Measurements from ENCODE around the gene RBM33. TPM values are rescaled to one million over a fixed set of nuclear protein-coding genes. Genes with fewer than 3 reads are reported as not detected.

RBM33 gene
- total and polyA plus RNA-seq, 2 of the 13 experiments (the other 11 are each of a cell fraction or from before 2014, with no cell fraction given), result 12.4 to 28.9 TPM

- TF ChIP-seq DMTF1 (CRISPR knock-in tag; IDR thresholded peaks at IDR 0.05), result no peak
- TF ChIP-seq HOXD1 (CRISPR knock-in tag; IDR thresholded peaks at IDR 0.05), result no peak
- TF ChIP-seq HNRNPK (IDR thresholded peaks at IDR 0.05; ENCODE audit: low read depth, low read length, poor library complexity, severe bottlenecking), result no peak
- TF ChIP-seq SRF (IDR thresholded peaks at IDR 0.05; ENCODE audit: low read depth, low read length), result no peak
Observed at GRCh38 chr7:155680124-155680523, 35.7 kb downstream of the RBM33 start (continued).

- H3K27me3 ChIP-seq (ENCODE audit: control insufficient read depth in 1 of 2, insufficient read depth in 2 of 2, low read length in 2 of 2), result no peaks in the 10 kb centered on the region
- intact Hi-C loops (cut with micrococcal nuclease; ENCODE audit: unreplicated experiment), result loop anchor here (5.0 kb wide), 1 partner anchor 84 kb away; no protein-coding TSS in a partner anchor
- DNase-seq (ENCODE audit: low spot score) (no peak), ATAC-seq (no peak), FAIRE-seq (no peak)
- H3K4me1 ChIP-seq (ENCODE audit: insufficient read depth, low read length), result peaks cover 70% of the 10 kb centered on the region
- H3K9me3 ChIP-seq (ENCODE audit: low read length), result no peaks in the 10 kb centered on the region
- in situ Hi-C loops (cut with HindIII; ENCODE audit: extremely low pct_ligation_motif_present, low pct_unique_long_range_greater_than_20kb), result no loop called here
- peaks cover 66% of the 10 kb centered on the region for H3K79me2 ChIP-seq (ENCODE audit: insufficient read depth, low read length)
- H3K27ac ChIP-seq (ENCODE audit: extremely low read length, insufficient read depth, low read length), result peak overlapping the region; percentile 64
- no peak overlapping the region for H3K4me3 ChIP-seq (replicated peaks in 1 of 3; ENCODE audit: insufficient read depth in 1 of 3, low read depth in 2 of 3, low read length in 3 of 3)
- no TSS peak for BruUV-seq (replicated peaks)
- no peak overlapping the region for H2AFZ ChIP-seq (ENCODE audit: low read length)
- CTCF ChIA-PET (ENCODE audit: low intra/inter-chr PET ratio, low total read pairs), result no interaction called here
- peaks cover 9 to 40% of the 10 kb centered on the region in 2 experiments for H3K36me3 ChIP-seq (replicated peaks in 1 of 2; ENCODE audit: control insufficient read depth in 1 of 2, insufficient read depth in 2 of 2, low read length in 2 of 2)
- no peak overlapping the region for H3K4me2 ChIP-seq (ENCODE audit: low read depth, low read length)
- H4K20me1 ChIP-seq (ENCODE audit: insufficient read depth, low read length), result peaks cover 11% of the 10 kb centered on the region
- H3K9ac ChIP-seq (ENCODE audit: insufficient read depth, low read depth, low read length), result no peak overlapping the region
- POLR2A ChIA-PET, result interaction anchor here (1.5 to 1.7 kb wide), 2 partner anchors 37 to 62 kb away, joined by 4 to 6 read pairs; partner anchors contain the start of gene RBM33
- 78% methylated on average over 2 of the region's 2 CpGs for WGBS (ENCODE audit: low lambda C conversion rate)
- TF ChIP-seq SOX13 (IDR thresholded peaks at IDR 0.05) (no peak), SOX13 (CRISPR knock-in tag; conservative IDR thresholded peaks at IDR 0.05 in 1 of 2, IDR thresholded peaks at IDR 0.05 in 1 of 2) (peak in 1 of 2 experiments; percentile 67; a peak in 2 of 4 replicates), ZNF891 (CRISPR knock-in tag; IDR thresholded peaks at IDR 0.05) (no peak), RBM22 (optimal IDR thresholded peaks at IDR 0.05; ENCODE audit: low read length) (peak; percentile 90), KLF15 (CRISPR knock-in tag; IDR thresholded peaks at IDR 0.05; ENCODE audit: borderline replicate concordance) (no peak), ZNF737 (CRISPR knock-in tag; IDR thresholded peaks at IDR 0.05; ENCODE audit: borderline replicate concordance) (no peak), SYNCRIP (IDR thresholded peaks at IDR 0.05; ENCODE audit: insufficient read depth, low read depth, low read length) (no peak), MIER3 (CRISPR knock-in tag; IDR thresholded peaks at IDR 0.05; ENCODE audit: borderline replicate concordance) (0 out of 2 replicates have a peak, but pooled peaks have one; percentile 10), ZNF318 (CRISPR knock-in tag; IDR thresholded peaks at IDR 0.05) (no peak)
Observed at GRCh38 chr7:155680864-155681263, 36.4 kb downstream of the RBM33 start.
